Fibroblast of lung (primary cell): ENCODE data around the gene RELA. TPM values are rescaled to one million over a fixed set of nuclear protein-coding genes. Genes with fewer than 3 reads are reported as not detected.
"Not testable (repeated sequence)": the region's sequence is repeated elsewhere in the genome, so short reads cannot be mapped to it uniquely, and the experiment has no call there.

Experiments used
- DNase-seq, 2 donors: peaks; one replicate each; pipeline versions ENCODE4 v3.0.0 to v3.0.0-alpha.2; 2010; ENCODE audit warnings: low read depth in 2 of 2
- H2AFZ ChIP-seq: 2 replicates; pipeline ENCODE4 v1.5.1; 2012; ENCODE audit warnings: low read length, control low read depth, inconsistent platforms
- H3K27ac ChIP-seq: 2 replicates; pipeline ENCODE4 v1.5.1; 2011; ENCODE audit warnings: low read length, control low read depth; ENCODE audit not compliant: insufficient read depth
- H3K27me3 ChIP-seq: 2 replicates; pipeline ENCODE4 v1.5.1; 2011; ENCODE audit warnings: mild to moderate bottlenecking, low read length; ENCODE audit not compliant: control insufficient read depth, insufficient read depth
- H3K36me3 ChIP-seq: 2 replicates; pipeline ENCODE4 v1.5.1; 2011; ENCODE audit warnings: low read length; ENCODE audit not compliant: control insufficient read depth, insufficient read depth
- H3K4me1 ChIP-seq: 2 replicates; pipeline ENCODE4 v1.5.1; 2011; ENCODE audit warnings: low read length; ENCODE audit not compliant: control insufficient read depth, insufficient read depth; ENCODE audit errors: extremely low read depth
- H3K4me2 ChIP-seq: 2 replicates; pipeline ENCODE4 v1.5.1; 2011; ENCODE audit warnings: low read length, control low read depth; ENCODE audit not compliant: insufficient read depth; ENCODE audit errors: extremely low read depth
- H3K4me3 ChIP-seq, 4 experiments: fragments of 200-600 bp in 1 of 4; sonication (generic) in 1 of 4; replicated peaks in 1 of 4; 2 replicates each; pipeline ENCODE4 v1.5.1; 2011 to 2016; ENCODE audit warnings: low read length in 4 of 4, low read depth in 3 of 4, mild to moderate bottlenecking in 3 of 4, control low read depth in 2 of 4, inconsistent platforms in 1 of 4, mixed read lengths in 1 of 4; ENCODE audit not compliant: insufficient read depth in 1 of 4; ENCODE audit errors: control extremely low read depth in 1 of 4
- H3K79me2 ChIP-seq: 2 replicates; pipeline ENCODE4 v1.5.1; 2012; ENCODE audit warnings: mild to moderate bottlenecking, low read length, inconsistent platforms; ENCODE audit not compliant: control insufficient read depth, insufficient read depth
- H3K9ac ChIP-seq: 2 replicates; pipeline ENCODE4 v1.5.1; 2011; ENCODE audit warnings: mild to moderate bottlenecking, low read length, control low read depth; ENCODE audit not compliant: insufficient read depth
- H3K9me3 ChIP-seq: 2 replicates; pipeline ENCODE4 v1.5.1; 2012; ENCODE audit warnings: low read depth, low read length; ENCODE audit not compliant: control insufficient read depth, insufficient read depth
- H4K20me1 ChIP-seq: 2 replicates; pipeline ENCODE4 v1.5.1; 2011; ENCODE audit warnings: low read length; ENCODE audit not compliant: control insufficient read depth, insufficient read depth; ENCODE audit errors: extremely low read depth
- EZH2 ChIP-seq: IDR thresholded peaks from 2 replicates; pipeline ENCODE4 v1.5.1; 2012; ENCODE audit warnings: low read length, control low read depth, mild to moderate bottlenecking; ENCODE audit errors: missing control alignments
- polyA plus RNA-seq, 2 donors: library from polyadenylated mRNA; depleted of rRNA in 1 of 2; stranded (reverse) in 1 of 2; unstranded in 1 of 2; fragments of >200 nt; gene quantifications; 2 replicates each; pipeline ENCODE4 v1.2.1, GENCODE V29; 2011 to 2012; ENCODE audit warnings: missing spikeins in 1 of 2
- total RNA-seq: library from RNA; depleted of rRNA; stranded (reverse); fragments of >200 nt; gene quantifications from 2 replicates; pipeline ENCODE4 v1.2.1, GENCODE V29; 2014
- TF ChIP-seq, protein P1 (sequence below), 2 donors: IDR thresholded peaks in 1 of 2; conservative IDR thresholded peaks in 1 of 2; 1 replicate in 1 of 2; 2 replicates in 1 of 2; pipeline ENCODE4 v1.5.1; 2011 to 2012; ENCODE audit warnings: low read length in 2 of 2, control low read depth in 1 of 2, inconsistent platforms in 1 of 2, low read depth in 1 of 2, mild to moderate bottlenecking in 1 of 2

Gene RELA
- total and polyA plus RNA-seq, 2 donors (not counting 1 experiment from before 2014, with no cell fraction given), result 15.7 to 23.0 TPM

DNA sequence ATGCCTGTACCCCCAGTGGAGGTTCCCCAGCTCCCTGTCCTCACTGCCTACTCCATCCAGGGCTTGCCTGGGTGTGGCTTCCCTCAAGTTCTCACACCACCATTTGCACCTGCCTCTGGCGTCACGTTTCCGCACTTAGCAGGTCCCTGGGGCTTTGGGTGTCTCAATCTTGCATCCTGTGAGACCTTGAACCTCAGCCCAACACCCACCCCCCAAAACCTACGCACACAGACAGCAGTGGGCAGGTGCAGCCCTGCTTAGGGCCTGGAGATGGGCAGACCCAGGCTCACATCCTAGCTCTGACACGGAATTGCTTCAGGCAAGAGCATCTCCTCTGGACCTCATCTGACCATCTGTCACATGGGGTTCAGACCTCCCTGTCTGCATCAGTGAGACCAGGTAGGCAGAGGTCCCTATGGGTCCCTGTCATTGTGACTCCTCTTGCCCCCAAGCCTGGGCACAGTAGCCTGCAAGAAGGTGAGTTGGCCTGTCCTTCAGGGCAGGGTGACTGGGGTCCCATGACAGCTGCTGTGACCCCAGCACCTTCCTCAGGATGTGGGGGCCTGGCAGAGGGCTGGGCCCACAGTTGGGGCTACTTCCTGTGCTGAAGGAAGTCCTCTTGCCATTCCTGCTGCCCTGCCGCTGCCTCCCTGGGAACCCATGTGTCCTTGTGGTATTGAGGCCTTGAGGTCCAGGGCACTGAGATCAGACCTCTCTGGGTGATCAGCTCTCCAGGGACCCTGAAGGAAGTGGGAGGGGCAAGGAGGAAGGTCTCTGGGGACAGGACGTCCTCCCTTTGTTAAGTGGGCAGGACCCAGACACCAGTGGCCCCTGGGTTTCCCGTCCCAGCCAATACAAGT is 22.9 kb downstream of the RELA start:
- H3K27me3 ChIP-seq, result no peaks in the 10 kb centered on the region
- no peak overlapping the region for H3K27ac ChIP-seq
- no peak overlapping the region for H2AFZ ChIP-seq
- peaks cover 4% of the 10 kb centered on the region for H3K79me2 ChIP-seq
- H3K9me3 ChIP-seq, result no peaks in the 10 kb centered on the region
- no peak overlapping the region for H3K9ac ChIP-seq
- peaks cover 23% of the 10 kb centered on the region for H3K4me1 ChIP-seq
- TF ChIP-seq, protein P1, sequence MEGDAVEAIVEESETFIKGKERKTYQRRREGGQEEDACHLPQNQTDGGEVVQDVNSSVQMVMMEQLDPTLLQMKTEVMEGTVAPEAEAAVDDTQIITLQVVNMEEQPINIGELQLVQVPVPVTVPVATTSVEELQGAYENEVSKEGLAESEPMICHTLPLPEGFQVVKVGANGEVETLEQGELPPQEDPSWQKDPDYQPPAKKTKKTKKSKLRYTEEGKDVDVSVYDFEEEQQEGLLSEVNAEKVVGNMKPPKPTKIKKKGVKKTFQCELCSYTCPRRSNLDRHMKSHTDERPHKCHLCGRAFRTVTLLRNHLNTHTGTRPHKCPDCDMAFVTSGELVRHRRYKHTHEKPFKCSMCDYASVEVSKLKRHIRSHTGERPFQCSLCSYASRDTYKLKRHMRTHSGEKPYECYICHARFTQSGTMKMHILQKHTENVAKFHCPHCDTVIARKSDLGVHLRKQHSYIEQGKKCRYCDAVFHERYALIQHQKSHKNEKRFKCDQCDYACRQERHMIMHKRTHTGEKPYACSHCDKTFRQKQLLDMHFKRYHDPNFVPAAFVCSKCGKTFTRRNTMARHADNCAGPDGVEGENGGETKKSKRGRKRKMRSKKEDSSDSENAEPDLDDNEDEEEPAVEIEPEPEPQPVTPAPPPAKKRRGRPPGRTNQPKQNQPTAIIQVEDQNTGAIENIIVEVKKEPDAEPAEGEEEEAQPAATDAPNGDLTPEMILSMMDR (conservative IDR thresholded peaks at IDR 0.05 in 1 of 2, IDR thresholded peaks at IDR 0.05 in 1 of 2; ENCODE audit: low read depth in 1 of 2, low read length in 2 of 2), result no peak
- no peak for TF ChIP-seq EZH2
- H3K36me3 ChIP-seq, result peaks cover 28% of the 10 kb centered on the region
- H3K4me3 ChIP-seq, result no peak overlapping the region
- no peaks in the 10 kb centered on the region for H4K20me1 ChIP-seq
- no peak overlapping the region for H3K4me2 ChIP-seq
- DNase-seq, result no peak

DNA sequence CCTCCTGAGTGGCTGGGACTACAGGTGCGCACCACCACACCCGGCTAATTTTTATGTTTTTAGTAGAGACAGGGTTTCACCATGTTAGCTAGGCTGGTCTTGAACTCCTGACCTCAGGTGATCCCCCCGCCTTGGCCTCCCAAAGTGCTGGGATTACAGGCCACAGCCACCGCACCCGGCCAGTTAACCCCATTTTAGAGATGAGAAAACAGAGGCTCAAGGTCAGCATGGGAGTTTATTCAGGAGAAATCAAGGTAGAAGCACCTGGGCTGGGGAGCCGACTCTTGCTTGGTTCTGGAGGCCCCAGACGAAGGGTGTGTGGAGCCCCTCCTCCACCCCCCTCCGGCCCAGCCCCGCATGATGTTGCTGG is 23.5 kb downstream of the RELA start:
- not testable (repeated sequence) for H3K4me2 ChIP-seq, H3K9me3 ChIP-seq, H3K27ac ChIP-seq, H3K9ac ChIP-seq, H2AFZ ChIP-seq, H4K20me1 ChIP-seq, H3K79me2 ChIP-seq, DNase-seq, H3K27me3 ChIP-seq
- H3K36me3 ChIP-seq, result peaks cover 32% of the 10 kb centered on the region
- peak overlapping the region in 1 of 4 experiments; percentile 78 for H3K4me3 ChIP-seq
- H3K4me1 ChIP-seq, result peaks cover 23% of the 10 kb centered on the region

- Histone ChIP-seq H3K79me2 (peaks cover 4% of the 10 kb centered on the region), H3K4me2 (peak within 1 kb of the TSS; percentile 96), H2AFZ (peak within 1 kb of the TSS; percentile 29), H3K9ac (peak within 1 kb of the TSS; percentile 56), H3K36me3 (peaks cover 39% of the 10 kb centered on the region), H3K4me3 (peak within 1 kb of the TSS; percentile 59 to 78 (median 67)), H3K4me1 (peaks cover 19% of the 10 kb centered on the region), H3K9me3 (no peaks in the 10 kb centered on the region), H3K27ac (peak within 1 kb of the TSS; percentile 81), H4K20me1 (no peaks in the 10 kb centered on the region), H3K27me3 (no peaks in the 10 kb centered on the region)
- peak; percentile 88 to 91 for DNase-seq
- no peak for TF ChIP-seq EZH2
- TF ChIP-seq, protein P1 (conservative IDR thresholded peaks at IDR 0.05 in 1 of 2, IDR thresholded peaks at IDR 0.05 in 1 of 2; ENCODE audit: low read depth in 1 of 2, low read length in 2 of 2), result peak; percentile 36 to 60
Observed at GRCh38 chr11:65637794-65638419, 24.8 kb downstream of the RELA start, which contains the start of gene SIPA1. SIPA1 (plus strand) TSS chr11:65638101; CDS start chr11:65640922, 2,821 bp downstream.
